Activated gamma-delta T cell treated with Interleukin-2 at 50 U/mL for 16 hours (primary cell): ENCODE data around the gene TRIM41.

ENCODE experiments used
- DNase-seq: peaks from one replicate; pipeline ENCODE4 v3.0.0-alpha.2; 2020

The TRIM41 gene

DNA sequence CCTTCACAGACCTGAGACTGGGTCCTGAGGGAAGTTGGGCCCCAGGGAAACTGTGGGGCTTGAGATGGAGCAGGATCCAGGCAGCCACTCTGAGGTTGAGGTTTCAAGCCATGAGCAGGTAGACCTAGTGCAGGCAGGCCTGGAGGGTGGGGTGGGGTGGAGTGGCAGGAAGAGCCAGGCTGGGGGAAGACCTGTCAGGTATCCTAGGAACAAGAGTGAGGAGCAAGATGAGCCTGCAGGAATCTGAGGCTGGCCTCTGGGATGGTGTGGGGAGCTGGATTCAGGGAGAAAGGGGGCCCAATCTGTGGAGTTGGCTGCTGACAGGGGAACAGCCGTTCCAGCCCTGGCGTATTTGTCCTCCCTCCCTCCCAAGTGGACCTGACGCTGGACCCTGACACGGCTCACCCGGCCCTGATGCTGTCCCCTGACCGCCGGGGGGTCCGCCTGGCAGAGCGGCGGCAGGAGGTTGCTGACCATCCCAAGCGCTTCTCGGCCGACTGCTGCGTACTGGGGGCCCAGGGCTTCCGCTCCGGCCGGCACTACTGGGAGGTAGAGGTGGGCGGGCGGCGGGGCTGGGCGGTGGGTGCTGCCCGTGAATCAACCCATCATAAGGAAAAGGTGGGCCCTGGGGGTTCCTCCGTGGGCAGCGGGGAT is 10.8 kb downstream of the TRIM41 start:
- DNase-seq: no peak

DNA sequence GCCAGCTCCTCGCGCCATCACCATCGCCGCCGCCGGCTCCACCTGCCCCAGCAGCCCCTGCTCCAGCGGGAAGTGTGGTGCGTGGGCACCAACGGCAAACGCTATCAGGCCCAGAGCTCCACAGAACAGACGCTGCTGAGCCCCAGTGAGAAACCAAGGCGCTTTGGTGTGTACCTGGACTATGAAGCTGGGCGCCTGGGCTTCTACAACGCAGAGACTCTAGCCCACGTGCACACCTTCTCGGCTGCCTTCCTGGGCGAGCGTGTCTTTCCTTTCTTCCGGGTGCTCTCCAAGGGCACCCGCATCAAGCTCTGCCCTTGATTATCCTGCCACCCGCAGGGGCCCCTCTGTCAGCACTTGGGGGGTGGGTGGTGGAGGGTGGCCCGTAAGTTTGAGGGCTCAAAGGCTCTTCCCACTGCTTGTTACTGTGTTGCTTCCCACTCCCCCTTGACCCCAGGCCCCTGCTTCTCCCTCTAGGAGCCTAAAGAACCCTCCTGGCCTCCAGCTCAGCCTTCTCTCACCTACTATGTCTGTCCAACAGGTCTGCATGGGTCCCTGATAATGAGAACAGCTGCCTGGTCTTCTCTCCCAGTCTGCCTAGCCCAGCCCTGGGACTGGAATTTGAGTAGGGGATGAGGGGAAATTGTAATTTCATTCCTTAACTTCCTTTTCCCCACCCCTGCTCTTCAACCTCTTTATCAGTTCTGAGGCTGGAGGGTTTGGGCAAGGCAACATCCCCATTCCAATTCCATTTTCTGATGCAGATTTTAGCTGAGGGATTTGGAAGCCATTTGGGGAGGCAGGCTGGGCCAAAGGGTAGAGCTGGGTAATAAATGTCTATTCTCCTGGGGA is 11.6 kb downstream of the TRIM41 start:
- DNase-seq: no peak

DNA sequence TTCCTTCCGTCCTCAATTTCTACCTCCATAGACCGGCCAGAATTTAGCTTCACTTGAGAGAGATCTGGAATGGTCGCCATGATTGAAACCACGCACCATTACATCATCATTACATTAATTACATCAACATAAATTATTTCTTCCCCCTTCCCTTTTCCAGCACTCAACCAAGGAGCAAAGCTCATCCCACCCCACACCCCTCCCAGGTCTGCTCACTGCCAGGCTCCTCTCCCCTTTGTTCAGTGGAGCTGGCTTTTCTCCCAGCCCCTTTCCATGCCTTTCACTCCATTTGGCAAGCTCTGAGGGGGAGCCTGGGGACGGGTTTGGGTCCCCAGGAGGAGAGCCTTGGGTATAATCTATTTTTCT is 12.2 kb downstream of the TRIM41 start:
- no peak for DNase-seq

DNA sequence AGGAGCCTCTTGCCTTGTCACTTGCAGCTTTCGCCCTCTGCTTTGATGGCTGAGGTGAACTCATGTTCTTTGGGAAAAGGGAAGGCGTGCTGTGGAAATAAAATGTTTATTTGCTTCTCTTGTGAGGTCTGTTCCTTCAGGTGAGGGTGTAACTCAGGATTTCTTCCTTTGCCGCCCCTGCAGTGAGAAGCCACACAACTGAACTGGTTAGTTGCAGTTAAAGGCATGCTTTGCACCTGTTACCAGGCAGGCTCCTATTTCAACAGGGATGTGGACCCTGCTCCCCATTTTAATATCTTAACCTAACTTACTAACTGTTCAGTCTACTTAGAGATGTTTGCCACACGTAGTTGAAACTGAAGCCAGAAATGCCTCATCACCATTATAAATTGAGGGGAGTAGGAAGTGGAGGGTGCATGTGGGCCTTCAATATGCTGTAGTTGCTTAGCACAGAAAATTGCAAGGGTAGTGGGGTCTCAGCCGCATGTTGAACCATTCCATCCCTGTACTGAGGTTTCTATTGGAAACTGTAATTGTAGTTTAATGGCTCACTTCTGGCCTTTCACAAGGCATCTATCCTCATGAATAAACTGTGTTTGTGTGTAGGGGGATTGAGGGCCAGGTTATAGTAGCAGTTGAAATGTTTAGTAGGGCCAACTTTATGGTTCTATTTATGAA is 12.7 kb downstream of the TRIM41 start:
- no peak for DNase-seq

DNA sequence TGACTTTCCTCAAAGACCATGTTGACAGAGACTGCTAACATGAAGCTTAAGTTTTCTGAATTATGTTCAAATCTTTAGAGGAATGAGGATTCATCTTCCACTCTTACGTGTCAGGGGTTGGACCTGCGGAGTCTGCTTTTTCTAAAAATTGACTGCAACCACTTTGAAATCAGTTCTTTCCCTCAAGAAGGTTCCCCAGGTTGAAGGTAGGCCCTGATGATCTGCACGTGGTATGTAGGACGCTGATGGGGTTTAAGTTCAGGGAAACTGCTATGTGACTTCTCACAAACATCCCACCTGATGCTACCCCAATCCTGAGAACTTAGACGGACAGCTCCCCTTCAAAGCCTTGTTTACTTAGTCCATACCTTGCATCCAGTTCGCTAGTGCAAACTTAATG is 13.4 kb downstream of the TRIM41 start:
- DNase-seq: no peak

DNA sequence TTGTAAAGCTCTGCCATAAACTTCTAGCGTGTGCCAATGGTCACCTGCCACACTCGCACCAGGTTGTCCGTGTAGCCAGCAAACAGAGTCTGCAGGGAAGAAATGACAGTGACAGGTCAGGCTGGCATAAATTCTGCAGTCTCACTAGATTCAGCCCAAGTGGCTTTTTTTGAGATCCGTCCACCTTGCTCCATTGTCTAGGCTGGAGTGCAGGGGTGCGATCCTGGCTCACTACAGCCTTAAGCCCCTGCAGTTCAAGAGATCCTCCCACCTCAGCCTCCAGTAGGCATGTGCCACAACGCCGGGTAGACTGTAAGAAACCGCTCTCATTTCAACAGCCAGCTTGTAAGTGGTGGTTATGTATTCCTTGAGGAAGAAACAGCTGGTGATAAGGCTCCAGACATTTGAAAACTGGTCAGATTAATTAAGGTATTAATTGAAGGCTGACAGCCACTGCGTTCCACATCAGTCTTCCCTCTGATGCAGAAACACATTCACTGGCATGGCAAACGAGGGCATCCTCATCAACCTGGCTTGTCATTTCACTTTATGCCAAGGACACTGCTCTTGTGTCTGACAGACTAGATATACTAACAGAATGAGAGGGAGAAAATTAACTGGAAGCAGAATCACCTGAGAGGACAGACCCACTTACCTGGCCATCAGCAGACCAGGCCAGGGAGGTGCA is 14.0 kb downstream of the TRIM41 start:
- DNase-seq: no peak

DNA sequence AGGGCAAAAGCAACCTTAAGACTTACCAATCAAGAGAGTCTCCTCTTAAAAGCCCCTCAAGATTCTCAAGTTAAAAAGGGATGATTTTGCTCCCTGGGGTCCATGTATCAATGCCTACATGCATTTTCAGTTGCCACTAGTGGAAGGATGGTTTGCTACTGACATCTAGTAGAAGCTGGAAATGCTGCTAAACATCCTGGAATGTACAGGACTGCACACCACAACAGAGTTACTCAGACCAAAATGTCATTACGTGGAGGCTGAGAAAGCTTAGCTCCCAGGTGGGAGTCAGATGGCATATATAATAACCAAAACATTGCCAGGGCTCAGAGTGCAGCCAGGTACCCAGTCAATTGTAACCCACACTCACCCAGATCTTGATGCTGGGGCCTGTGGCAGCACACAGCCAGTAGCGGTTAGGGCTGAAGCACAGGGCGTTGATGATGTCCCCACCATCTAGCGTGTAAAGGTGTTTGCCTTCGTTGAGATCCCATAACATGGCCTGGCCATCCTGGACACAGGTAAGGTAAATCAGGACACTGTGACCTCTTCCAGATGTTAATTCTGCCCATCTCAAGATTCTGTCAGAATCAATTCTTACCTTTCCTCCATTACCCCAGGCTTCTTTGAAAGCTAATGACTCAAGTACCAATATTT is 14.8 kb downstream of the TRIM41 start:
- no peak for DNase-seq

DNA sequence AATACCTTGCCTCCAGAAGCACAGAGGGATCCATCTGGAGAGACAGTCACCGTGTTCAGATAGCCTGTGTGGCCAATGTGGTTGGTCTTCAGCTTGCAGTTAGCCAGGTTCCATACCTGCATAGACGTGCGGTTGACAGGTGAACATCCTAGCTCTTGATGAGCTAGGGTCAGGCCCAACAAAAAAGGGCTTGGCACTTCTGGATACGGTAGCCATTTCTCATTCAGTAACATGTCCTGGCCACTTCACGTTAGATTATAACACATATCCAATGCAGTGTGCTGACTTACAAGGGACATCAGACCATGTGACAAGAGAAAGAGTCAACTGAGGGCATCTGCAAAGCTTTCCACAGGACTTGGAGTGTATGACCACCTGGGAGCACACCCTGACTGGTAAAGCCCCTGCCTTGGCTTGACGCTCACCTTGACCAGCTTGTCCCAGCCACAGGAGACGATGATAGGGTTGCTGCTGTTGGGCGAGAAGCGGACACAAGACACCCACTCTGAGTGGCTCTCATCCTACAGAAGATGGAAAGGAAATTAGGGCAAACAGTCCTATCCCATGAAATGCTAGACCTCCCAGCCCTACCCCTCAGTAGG is 16.1 kb downstream of the TRIM41 start:
- DNase-seq: no peak

DNA sequence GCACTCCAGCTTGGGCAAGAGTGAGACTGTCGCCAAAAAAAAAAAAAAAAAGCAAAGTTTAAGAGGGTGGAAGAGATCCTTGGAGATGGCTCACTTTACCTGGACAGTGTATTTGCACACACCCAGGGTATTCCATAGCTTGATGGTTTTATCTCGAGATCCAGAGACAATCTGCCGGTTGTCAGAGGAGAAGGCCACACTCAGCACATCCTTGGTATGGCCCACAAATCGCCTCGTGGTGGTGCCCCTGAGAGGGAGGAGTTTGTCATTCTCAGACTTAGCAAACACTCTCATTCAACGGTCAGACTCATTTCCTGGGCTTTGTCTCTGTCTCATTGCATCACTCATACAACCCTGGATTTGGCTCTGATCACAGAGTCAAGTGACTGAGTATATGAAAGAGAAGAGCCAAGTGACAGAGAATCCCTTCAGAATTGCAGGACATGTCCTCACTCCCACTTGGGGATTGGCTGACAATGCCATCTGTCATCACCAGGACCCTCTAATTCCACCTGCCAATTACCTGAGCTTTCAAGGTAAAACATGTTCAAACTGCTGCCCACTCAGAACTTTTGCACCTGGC is 18.4 kb downstream of the TRIM41 start:
- no peak for DNase-seq

DNA sequence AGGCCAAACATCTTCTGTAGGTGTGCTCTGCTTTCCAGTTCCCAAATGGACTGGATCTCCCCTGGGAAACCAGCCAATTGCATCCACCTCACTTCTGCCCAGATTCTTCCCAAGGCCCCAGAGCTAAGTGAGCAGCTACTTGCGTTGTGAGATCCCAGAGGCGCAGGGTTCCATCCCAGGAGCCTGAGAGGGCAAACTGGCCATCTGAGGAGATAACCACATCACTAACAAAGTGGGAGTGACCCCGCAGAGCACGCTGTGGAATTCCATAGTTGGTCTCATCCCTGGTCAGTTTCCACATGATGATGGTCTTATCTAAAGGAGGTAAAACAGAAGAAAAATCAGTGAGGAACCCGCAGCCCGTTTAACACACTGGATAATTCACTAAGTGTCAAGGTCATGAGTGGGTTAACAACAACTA is 19.0 kb downstream of the TRIM41 start:
- no peak for DNase-seq

DNA sequence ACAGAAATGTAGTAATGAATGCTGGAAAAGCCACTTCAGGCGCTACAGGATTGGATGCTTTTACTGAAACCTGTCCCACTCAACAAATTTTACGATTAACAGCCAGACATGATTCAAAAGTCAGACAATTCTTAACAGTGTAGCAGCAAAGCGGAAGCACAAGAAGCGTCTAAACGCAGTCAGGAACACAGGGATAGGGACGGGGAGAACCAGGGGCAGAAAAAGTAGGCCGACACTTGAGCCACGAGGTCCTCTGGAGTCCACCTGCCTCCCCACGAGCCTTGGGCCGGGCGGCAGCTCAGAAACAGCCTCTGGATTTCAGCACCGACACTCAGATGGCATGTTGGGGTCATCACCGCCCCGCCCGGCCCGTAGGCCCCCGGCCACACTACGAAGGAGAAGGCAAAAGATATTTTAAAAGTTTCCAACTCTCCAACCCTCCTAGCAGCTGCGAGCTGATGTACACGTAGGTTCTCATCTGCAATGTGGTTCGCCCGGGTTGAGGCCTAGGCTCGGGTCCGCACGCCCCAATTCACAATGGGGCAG is 20.0 kb downstream of the TRIM41 start:
- peak; percentile 38 for DNase-seq

DNA sequence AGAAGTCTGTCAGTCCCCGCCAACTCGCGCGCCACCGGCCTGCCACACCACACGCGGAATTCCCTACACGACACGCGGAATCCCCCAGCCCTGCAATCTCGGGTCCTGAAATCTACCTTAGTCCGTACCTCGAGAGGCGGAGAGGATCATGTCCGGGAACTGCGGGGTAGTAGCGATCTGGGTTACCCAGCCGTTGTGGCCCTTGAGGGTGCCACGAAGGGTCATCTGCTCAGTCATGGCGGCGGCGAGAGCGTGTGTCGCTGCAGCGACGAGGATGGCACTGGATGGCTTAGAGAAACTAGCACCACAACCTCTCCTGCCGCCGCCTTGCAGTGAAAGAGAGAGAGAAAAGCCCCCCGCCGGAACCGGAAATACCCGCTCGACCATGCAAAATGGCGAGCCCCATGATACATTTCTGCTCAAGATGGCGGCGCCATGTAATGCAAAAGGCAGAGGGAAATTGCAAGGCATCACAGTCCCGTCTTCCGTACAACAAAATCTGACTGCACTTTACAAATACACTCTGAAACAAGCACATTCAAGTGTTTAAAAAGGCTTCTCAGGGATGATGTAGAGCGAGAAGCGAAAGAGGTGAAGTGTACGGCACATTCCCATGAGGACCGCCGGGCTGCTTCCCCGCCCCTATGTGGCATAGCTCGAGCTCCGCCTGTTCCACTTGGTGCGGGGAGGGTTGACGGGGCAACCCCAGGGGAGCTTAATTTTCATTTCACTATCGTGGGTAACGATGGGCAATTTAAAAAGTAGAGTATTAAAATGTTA is 20.7 kb downstream of the TRIM41 start, which contains the start of gene RACK1:
Gene RACK1, minus strand, starts transcription at position 343 of the 780 bp plus-strand sequence. Its CDS starts 106 bp downstream, at position 237.
- peak; percentile 89 for DNase-seq

DNA sequence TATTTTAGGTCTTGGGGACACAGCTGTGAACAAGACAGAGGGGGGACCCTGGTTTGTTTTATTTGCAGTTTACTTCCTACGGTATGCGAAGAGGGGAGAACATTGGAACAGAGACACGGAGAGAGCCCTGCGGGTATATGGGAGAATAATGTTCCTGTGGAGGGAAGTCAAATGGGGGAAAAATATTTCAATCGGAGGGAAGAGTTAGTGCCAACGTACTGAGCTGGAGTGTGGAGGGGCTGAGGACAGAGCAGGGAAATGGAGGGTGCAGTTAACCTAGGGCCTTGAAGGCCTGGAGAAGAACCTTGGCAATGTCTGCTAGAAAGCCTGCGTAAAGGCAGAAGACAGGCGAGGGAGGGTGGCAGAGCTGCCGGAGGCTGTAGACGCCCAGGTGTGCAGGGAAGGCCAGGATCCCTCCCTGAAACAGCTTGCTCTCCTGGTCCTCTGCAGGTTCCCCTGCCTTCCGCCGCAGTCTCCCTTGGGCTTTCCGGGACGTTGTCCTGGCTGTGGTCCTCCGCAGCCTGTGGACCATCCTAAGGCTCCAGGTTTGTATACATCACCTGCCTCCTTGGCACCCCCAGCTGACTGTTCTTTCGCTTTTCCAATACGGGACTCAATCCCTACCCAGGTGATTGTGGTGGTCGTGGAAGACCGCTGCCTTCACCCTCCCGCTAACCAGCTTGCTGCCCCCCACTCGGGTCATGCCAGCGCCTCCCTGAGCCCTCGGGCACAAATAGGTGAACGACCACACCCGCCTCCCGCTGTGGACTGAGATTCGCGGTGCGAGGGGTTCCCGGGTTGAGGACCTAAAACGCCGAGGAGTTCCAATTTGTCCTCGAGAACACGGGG is 22.6 kb downstream of the TRIM41 start:
- DNase-seq: no peak

DNA sequence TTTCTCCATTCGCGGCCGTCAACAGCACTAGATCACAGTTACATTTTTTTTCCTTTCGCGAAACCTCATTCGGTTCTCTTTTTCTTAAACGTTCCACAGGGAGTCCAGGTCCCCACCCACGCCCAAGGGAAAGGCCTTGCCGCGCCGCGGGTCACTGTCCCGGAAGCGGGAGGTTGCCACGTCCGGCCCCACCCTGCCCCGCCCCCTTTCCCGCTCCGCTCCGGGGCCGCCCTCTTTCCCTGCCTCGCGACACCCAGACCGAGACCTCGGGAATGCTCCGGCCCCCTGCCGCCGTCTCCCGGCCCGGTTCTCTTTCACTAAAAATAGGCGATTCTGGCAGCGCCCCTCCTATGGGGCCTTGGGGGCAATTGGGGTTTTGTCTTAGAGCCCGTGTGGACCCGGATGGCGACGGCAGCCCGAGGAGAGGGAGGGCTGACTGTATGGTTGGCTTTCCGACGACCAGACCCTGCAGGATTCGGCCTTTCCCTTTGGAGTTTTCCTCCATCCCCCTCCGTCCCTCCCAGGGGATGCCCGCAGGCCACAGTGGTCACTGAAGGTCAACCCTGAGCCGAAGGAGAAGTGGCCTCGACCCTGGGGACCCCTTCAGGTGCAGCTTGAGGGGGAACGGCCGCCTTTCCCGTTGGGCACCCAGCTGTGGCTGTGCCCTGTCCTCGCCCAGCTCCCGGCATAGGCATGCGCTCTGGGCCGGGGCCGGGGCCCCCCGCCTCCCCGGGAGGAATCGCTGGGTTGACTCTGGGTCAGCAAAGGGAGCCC is 23.4 kb downstream of the TRIM41 start:
- DNase-seq: peak; percentile 66

DNA sequence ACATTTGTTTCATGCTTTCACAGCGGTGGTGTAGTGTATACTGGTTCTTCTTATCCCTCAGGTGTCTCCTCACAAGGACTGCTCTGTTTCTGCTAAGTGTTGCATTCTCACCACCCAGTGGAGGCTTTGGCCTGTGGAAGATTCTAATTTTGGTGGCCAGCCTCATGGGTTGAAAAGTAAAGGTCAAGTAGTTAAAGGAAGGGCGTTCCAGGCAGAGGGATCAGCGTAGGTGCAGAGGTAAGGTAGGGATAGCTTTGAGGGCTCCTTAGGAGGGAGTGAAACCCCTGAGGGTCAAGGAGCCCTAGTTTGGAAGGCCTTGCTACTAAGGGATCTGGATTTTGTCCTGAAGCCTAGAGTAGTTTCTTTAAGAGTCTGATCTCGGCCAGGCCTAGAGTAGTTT is 25.2 kb downstream of the TRIM41 start:
- no peak for DNase-seq

DNA sequence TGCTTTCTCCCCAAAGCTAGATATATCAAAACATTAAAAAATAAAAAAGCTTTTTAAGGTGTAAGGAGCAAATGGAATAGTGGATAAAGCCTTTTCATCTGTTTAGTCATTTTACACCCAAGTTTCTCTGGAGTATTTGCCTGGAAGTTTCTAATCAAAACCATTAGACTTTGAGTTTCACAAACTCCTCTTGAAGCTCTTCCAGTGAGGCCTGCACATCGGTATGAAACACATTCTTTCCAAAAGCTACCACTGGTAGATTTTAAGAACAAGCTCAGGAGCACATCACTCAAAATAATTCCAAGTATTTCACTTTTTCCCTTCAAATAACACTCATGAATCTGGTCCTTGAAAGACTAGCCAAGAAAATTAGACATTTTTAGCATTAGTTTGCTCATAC is 32.2 kb downstream of the TRIM41 start:
- DNase-seq: no peak

DNA sequence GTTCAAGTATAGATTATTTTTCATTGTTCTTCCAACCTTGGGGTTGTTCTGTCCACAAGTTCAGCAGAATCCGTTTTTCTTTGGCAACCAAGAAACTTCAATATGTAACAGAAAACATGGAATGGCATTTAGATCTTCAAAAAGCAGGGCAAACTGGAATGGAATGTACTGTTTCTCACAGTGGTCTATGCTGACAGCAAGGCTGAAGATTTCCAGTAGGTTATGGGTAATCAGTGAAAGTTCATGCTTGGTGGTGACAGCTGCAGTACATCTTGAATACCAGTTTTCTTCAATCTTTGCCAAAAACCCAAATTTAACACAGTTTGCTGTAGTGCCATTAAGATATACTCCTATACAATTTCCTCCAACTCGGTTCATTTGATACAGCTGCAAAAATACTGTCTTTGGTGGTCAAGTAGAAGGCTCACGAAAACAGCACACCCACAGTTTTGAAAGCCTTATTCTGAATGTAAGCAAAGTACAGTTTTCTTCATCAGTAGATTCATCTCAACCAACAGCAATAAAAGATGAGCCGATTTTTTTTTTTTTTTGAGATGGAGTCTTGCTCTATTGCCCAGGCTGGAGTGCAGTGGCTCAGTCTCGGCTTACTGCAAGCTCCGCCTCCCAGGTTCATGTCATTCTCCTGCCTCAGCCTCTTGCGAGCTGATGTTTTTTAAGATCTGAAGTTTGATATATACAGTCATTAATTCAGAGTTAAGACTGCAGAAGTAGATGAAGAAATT is 32.9 kb downstream of the TRIM41 start:
- no peak for DNase-seq

DNA sequence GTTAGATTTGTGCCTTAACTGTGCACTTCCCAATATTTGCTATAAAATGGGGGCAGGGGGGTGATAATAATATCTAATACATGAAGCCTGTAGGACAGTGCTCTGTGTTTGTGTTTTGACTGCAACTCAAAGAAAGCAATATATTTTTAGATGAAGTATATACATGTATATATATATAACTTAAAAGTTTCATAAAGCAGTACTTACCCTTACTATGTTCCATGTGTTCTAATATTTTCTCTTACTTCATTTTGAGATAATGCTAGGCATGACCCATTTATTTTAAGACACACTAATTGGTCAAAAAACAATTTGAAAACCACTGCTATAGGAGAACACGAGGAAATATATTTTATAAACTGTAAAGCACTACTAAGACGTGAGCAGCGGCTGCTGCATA is 35.5 kb downstream of the TRIM41 start:
- DNase-seq: no peak
